Measurements from ENCODE around the gene RHBDL2.

The RHBDL2 gene

DNA sequence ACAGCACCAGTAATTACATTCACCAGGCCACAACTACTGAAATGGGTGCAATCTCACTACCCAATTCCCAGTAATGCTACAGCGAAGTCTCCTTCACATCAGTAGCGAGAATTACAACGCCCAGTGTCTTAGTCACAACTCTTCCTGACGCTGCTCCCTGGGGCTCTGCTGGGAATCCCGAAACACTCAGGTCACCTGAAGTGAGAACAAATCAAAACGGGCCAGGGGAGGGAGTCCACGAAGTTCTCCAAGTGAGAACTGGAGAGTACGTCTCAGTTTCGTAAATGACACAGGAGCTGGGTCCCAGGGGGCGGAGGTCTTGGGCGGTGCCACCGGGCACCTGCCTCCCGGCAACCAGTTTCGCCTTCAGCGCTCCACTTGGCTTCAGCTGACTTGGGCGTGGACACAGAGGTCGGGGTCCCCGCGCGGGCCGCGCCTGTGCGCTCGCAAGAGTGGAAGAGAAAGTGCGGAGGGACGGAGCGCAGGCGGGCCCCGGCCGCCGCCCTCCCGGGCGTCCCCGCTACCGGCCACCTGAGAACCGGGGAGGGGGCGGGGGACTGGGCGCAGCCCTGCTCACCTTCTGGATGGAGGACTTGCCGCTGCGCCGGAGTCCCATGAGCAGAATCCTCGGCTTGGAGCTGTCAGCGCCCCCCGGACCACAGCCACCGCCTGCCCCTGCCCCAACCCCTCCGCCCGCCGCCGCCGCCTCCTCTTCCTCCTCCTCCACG is 82.6 kb downstream of the RHBDL2 start:
- Histone ChIP-seq H3K14ac (ENCODE audit: low read length in 2 of 2) (peak overlapping the region in 1 of 2 experiments; percentile 99), H2BK120ac (ENCODE audit: low read depth, low read length) (peak overlapping the region; percentile 92), H3K4ac (ENCODE audit: low read depth in 1 of 2, low read length in 2 of 2) (peak overlapping the region in 1 of 2 experiments; percentile 96), H3K9ac (ENCODE audit: low read length) (peak overlapping the region; percentile 95), H3K9me3 (ENCODE audit: control insufficient read depth, low read length) (no peaks in the 10 kb centered on the region), H4K91ac (ENCODE audit: low read length) (peak overlapping the region; percentile 90), H3K4me3 (ENCODE audit: insufficient read depth in 1 of 2, low read depth in 1 of 2, low read length in 2 of 2) (peak overlapping the region; percentile 95 to 98), H3K23ac (ENCODE audit: low read length in 2 of 2) (peak overlapping the region in 1 of 2 experiments; percentile 98), H2AFZ (ENCODE audit: low read depth, low read length) (peak overlapping the region; percentile 71), H2BK15ac (ENCODE audit: low read depth, poor library complexity, severe bottlenecking) (no peak overlapping the region), H3K79me1 (replicated peaks; ENCODE audit: low read length, poor library complexity, severe bottlenecking) (peaks cover 28% of the 10 kb centered on the region), H2BK12ac (ENCODE audit: low read length in 2 of 2) (no peak overlapping the region), H3K27ac (ENCODE audit: low read length, poor library complexity, severe bottlenecking) (peak overlapping the region; percentile 53), H3K4me2 (ENCODE audit: low read length, poor library complexity, severe bottlenecking) (peak overlapping the region; percentile 78), H3K36me3 (ENCODE audit: control insufficient read depth in 1 of 2, insufficient read depth in 2 of 2, low read depth in 1 of 2, low read length in 2 of 2) (peaks cover 0 to 50% of the 10 kb centered on the region in 2 experiments), H3K18ac (ENCODE audit: low read depth in 1 of 2, low read length in 2 of 2) (peak overlapping the region; percentile 75 to 100), H2BK5ac (ENCODE audit: low read depth, low read length, poor library complexity, severe bottlenecking) (no peak overlapping the region), H3K4me1 (ENCODE audit: control insufficient read depth, insufficient read depth, low read depth, low read length) (peaks cover 11% of the 10 kb centered on the region), H2AK5ac (ENCODE audit: low read length, severe bottlenecking) (no peak overlapping the region), H4K8ac (ENCODE audit: low read length) (peak overlapping the region; percentile 67), H3K27me3 (ENCODE audit: control insufficient read depth in 1 of 2, insufficient read depth in 1 of 2, low read length in 2 of 2) (no peaks in the 10 kb centered on the region)
- peak; percentile 80 for DNase-seq
- WGBS = 2% methylated on average over 35 of the region's 51 CpGs

DNA sequence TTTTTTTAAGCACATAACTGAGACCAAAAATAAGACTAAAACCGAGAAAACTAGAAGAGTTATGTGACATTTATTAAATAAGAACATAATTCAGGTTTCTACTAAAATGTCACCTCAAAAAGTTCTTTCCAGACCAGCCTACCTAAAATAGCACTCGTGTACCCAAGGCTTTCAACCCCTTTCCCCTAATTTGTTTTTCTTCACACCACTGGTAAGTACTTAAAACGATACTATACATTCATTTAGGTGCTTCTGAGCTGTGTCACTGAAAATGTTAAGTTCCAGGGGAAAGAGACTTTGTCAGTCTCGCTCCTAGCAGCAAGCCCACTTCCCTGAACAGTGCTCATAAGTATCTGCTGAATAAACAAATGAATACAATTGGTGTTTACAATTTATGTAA is 88.8 kb downstream of the RHBDL2 start:
- Histone ChIP-seq H3K4me2 (ENCODE audit: low read length, poor library complexity, severe bottlenecking) (no peak overlapping the region), H2BK120ac (ENCODE audit: low read depth, low read length) (no peak overlapping the region), H3K23ac (ENCODE audit: low read length in 2 of 2) (no peak overlapping the region), H3K18ac (ENCODE audit: low read depth in 1 of 2, low read length in 2 of 2) (no peak overlapping the region), H3K4me1 (ENCODE audit: control insufficient read depth, insufficient read depth, low read depth, low read length) (peaks cover 4% of the 10 kb centered on the region), H4K8ac (ENCODE audit: low read length) (no peak overlapping the region), H3K79me1 (replicated peaks; ENCODE audit: low read length, poor library complexity, severe bottlenecking) (peaks cover 29% of the 10 kb centered on the region), H3K4ac (ENCODE audit: low read depth in 1 of 2, low read length in 2 of 2) (no peak overlapping the region), H3K27me3 (ENCODE audit: control insufficient read depth in 1 of 2, insufficient read depth in 1 of 2, low read length in 2 of 2) (no peaks in the 10 kb centered on the region), H2BK12ac (ENCODE audit: low read length in 2 of 2) (no peak overlapping the region), H2AK5ac (ENCODE audit: low read length, severe bottlenecking) (no peak overlapping the region), H3K4me3 (ENCODE audit: insufficient read depth in 1 of 2, low read depth in 1 of 2, low read length in 2 of 2) (no peak overlapping the region), H2AFZ (ENCODE audit: low read depth, low read length) (no peak overlapping the region), H4K91ac (ENCODE audit: low read length) (no peak overlapping the region), H3K36me3 (ENCODE audit: control insufficient read depth in 1 of 2, insufficient read depth in 2 of 2, low read depth in 1 of 2, low read length in 2 of 2) (peaks cover 17 to 80% of the 10 kb centered on the region in 2 experiments), H2BK5ac (ENCODE audit: low read depth, low read length, poor library complexity, severe bottlenecking) (no peak overlapping the region), H3K9ac (ENCODE audit: low read length) (no peak overlapping the region), H3K9me3 (ENCODE audit: control insufficient read depth, low read length) (no peaks in the 10 kb centered on the region), H3K14ac (ENCODE audit: low read length in 2 of 2) (no peak overlapping the region), H2BK15ac (ENCODE audit: low read depth, poor library complexity, severe bottlenecking) (no peak overlapping the region), H3K27ac (ENCODE audit: low read length, poor library complexity, severe bottlenecking) (no peak overlapping the region)
- 92% methylated on average over 2 of the region's 4 CpGs for WGBS
- no peak for DNase-seq

DNA sequence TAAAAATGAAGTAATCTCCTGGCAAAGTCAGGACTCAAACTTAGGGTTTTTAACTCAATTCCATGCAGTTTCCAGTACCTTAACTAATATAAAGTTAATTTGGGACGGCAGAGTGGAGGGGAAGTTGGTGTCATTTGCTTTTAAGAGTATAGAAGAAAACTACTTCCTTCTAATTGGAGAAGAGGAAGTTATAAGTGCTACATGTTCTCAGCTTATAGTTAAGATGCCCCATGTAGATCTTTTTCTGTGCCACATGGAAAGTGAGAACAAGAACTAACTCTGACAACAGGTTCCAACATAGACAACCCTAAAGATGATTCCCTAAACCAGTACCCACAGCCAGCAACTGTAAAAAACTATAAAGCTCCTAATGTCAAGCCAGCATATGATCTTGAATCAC is 93.6 kb downstream of the RHBDL2 start:
- no CpG with 5 or more reads among the region's 1 CpG for WGBS
- no peak overlapping the region for H3K18ac ChIP-seq (ENCODE audit: low read depth in 1 of 2, low read length in 2 of 2)
- H2BK120ac ChIP-seq (ENCODE audit: low read depth, low read length) = no peak overlapping the region
- H3K4ac ChIP-seq (ENCODE audit: low read depth in 1 of 2, low read length in 2 of 2) = no peak overlapping the region
- H2AFZ ChIP-seq (ENCODE audit: low read depth, low read length) = no peak overlapping the region
- no peak overlapping the region for H3K14ac ChIP-seq (ENCODE audit: low read length in 2 of 2)
- H3K27ac ChIP-seq (ENCODE audit: low read length, poor library complexity, severe bottlenecking) = no peak overlapping the region
- no peak overlapping the region for H2BK15ac ChIP-seq (ENCODE audit: low read depth, poor library complexity, severe bottlenecking)
- H3K9ac ChIP-seq (ENCODE audit: low read length) = no peak overlapping the region
- H2AK5ac ChIP-seq (ENCODE audit: low read length, severe bottlenecking) = no peak overlapping the region
- peaks cover 24% of the 10 kb centered on the region for H3K79me1 ChIP-seq (replicated peaks; ENCODE audit: low read length, poor library complexity, severe bottlenecking)
- no peaks in the 10 kb centered on the region for H3K9me3 ChIP-seq (ENCODE audit: control insufficient read depth, low read length)
- H4K91ac ChIP-seq (ENCODE audit: low read length) = no peak overlapping the region
- H3K4me2 ChIP-seq (ENCODE audit: low read length, poor library complexity, severe bottlenecking) = no peak overlapping the region
- no peak overlapping the region for H2BK12ac ChIP-seq (ENCODE audit: low read length in 2 of 2)
- H2BK5ac ChIP-seq (ENCODE audit: low read depth, low read length, poor library complexity, severe bottlenecking) = no peak overlapping the region
- H4K8ac ChIP-seq (ENCODE audit: low read length) = no peak overlapping the region
- H3K4me1 ChIP-seq (ENCODE audit: control insufficient read depth, insufficient read depth, low read depth, low read length) = no peaks in the 10 kb centered on the region
- peaks cover 19 to 91% of the 10 kb centered on the region in 2 experiments for H3K36me3 ChIP-seq (ENCODE audit: control insufficient read depth in 1 of 2, insufficient read depth in 2 of 2, low read depth in 1 of 2, low read length in 2 of 2)
- no peak for DNase-seq
- H3K27me3 ChIP-seq (ENCODE audit: control insufficient read depth in 1 of 2, insufficient read depth in 1 of 2, low read length in 2 of 2) = no peaks in the 10 kb centered on the region
- no peak overlapping the region for H3K23ac ChIP-seq (ENCODE audit: low read length in 2 of 2)
- H3K4me3 ChIP-seq (ENCODE audit: insufficient read depth in 1 of 2, low read depth in 1 of 2, low read length in 2 of 2) = no peak overlapping the region

DNA sequence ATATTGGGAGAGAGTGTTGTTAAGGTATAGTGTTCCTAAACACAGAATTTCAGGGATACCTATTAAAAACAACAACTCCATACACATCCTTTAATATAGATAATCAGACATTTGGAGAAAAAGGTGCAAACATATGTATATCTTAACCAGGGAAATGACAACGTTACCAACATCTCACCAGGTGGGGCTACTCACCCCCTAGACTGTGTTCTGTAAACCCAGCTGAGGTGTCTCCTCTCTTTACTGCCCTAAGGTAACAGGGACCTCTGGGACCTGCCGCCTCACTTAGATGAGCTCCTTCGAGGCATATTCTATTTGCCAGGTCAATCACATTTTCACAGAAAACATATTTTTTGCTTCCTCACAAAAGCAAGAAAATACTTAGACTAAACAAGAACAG is 95.4 kb downstream of the RHBDL2 start:
- no peak overlapping the region for H3K18ac ChIP-seq (ENCODE audit: low read depth in 1 of 2, low read length in 2 of 2)
- H2BK120ac ChIP-seq (ENCODE audit: low read depth, low read length) = no peak overlapping the region
- no peak overlapping the region for H3K27ac ChIP-seq (ENCODE audit: low read length, poor library complexity, severe bottlenecking)
- no peaks in the 10 kb centered on the region for H3K4me1 ChIP-seq (ENCODE audit: control insufficient read depth, insufficient read depth, low read depth, low read length)
- H3K14ac ChIP-seq (ENCODE audit: low read length in 2 of 2) = no peak overlapping the region
- no peak overlapping the region for H4K8ac ChIP-seq (ENCODE audit: low read length)
- H3K9me3 ChIP-seq (ENCODE audit: control insufficient read depth, low read length) = no peaks in the 10 kb centered on the region
- no peak for DNase-seq
- WGBS = 79% methylated on average over 3 of the region's 3 CpGs
- no peak overlapping the region for H3K4me2 ChIP-seq (ENCODE audit: low read length, poor library complexity, severe bottlenecking)
- no peak overlapping the region for H4K91ac ChIP-seq (ENCODE audit: low read length)
- H2AFZ ChIP-seq (ENCODE audit: low read depth, low read length) = no peak overlapping the region
- no peak overlapping the region for H2BK5ac ChIP-seq (ENCODE audit: low read depth, low read length, poor library complexity, severe bottlenecking)
- no peak overlapping the region for H3K4me3 ChIP-seq (ENCODE audit: insufficient read depth in 1 of 2, low read depth in 1 of 2, low read length in 2 of 2)
- peaks cover 22 to 86% of the 10 kb centered on the region in 2 experiments for H3K36me3 ChIP-seq (ENCODE audit: control insufficient read depth in 1 of 2, insufficient read depth in 2 of 2, low read depth in 1 of 2, low read length in 2 of 2)
- H3K79me1 ChIP-seq (replicated peaks; ENCODE audit: low read length, poor library complexity, severe bottlenecking) = peaks cover 27% of the 10 kb centered on the region
- no peaks in the 10 kb centered on the region for H3K27me3 ChIP-seq (ENCODE audit: control insufficient read depth in 1 of 2, insufficient read depth in 1 of 2, low read length in 2 of 2)
- no peak overlapping the region for H3K23ac ChIP-seq (ENCODE audit: low read length in 2 of 2)
- H3K4ac ChIP-seq (ENCODE audit: low read depth in 1 of 2, low read length in 2 of 2) = no peak overlapping the region
- no peak overlapping the region for H2BK12ac ChIP-seq (ENCODE audit: low read length in 2 of 2)
- H3K9ac ChIP-seq (ENCODE audit: low read length) = no peak overlapping the region
- H2BK15ac ChIP-seq (ENCODE audit: low read depth, poor library complexity, severe bottlenecking) = no peak overlapping the region
- H2AK5ac ChIP-seq (ENCODE audit: low read length, severe bottlenecking) = no peak overlapping the region

All from mesenchymal stem cell (in vitro differentiated cells and primary cell).